SU-DHL-6 (cell line): ENCODE measurements around the gene ZNF627.
"Not testable (repeated sequence)": the region's sequence is repeated elsewhere in the genome, so short reads cannot be mapped to it uniquely, and the experiment has no call there.

Source experiments
- CTCF ChIP-seq: fragments of 200-600 bp; sonication (generic); IDR thresholded peaks from one replicate; pipeline ENCODE4 v1.5.1; 2017; ENCODE audit warnings: antibody characterized with exemption, mild to moderate bottlenecking, low read length, moderate library complexity; ENCODE audit not compliant: insufficient read depth, poor library complexity, severe bottlenecking
- EZH2phosphoT487 ChIP-seq: fragments of 200-600 bp; sonication (generic), shearing (Covaris generic); conservative IDR thresholded peaks from 2 replicates; pipeline ENCODE4 v1.6.1; 2018; ENCODE audit warnings: mild to moderate bottlenecking, antibody characterized with exemption, low read length, moderate library complexity, mixed read lengths

GRCh38 chr19:11622401-11622800 lies 25.1 kb downstream of the ZNF627 start:
- TF ChIP-seq CTCF, EZH2phosphoT487: not testable (repeated sequence)
